ENCODE results near the gene SNRPD1. TPM values are rescaled to one million over a fixed set of nuclear protein-coding genes. Genes with fewer than 3 reads are reported as not detected.

Gene SNRPD1
- total and polyA plus RNA-seq, 2 donors (not counting 3 experiments of a cell fraction or from before 2014, with no cell fraction given) = 16.6 to 97.3 TPM

DNA sequence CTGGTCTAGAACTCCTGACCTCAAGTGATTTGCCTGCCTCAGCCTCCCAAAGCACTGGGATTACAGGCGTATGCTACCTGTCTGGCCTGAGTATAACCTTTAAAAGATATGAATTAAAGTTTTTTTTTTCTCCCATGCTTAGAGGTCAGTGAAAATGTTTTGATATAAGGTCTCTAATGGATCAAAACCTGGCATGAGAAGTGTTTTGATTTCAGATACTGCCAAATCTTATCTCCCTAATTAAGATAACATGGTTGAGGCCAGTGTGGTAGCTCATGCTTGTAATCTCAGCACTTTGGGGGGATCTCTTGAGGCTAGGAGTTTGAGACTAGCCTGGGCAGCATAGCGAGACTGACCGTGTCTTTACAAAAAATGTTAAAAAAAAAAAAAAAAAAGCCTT, 41.2 kb downstream of the SNRPD1 start:
- Histone ChIP-seq H3K9me1 (replicated peaks; ENCODE audit: control insufficient read depth, extremely low read depth, insufficient read depth, low read length) (no peaks in the 10 kb centered on the region), H3K27me3 (ENCODE audit: control insufficient read depth in 2 of 2, insufficient read depth in 2 of 2, low read length in 2 of 2) (no peaks in the 10 kb centered on the region), H3K79me2 (ENCODE audit: control insufficient read depth, insufficient read depth, low read length) (no peaks in the 10 kb centered on the region), H3K27ac (ENCODE audit: insufficient read depth, low read depth, low read length) (no peak overlapping the region), H3K4me3 (replicated peaks in 1 of 3; ENCODE audit: insufficient read depth in 1 of 3, low read depth in 1 of 3, low read length in 3 of 3) (no peak overlapping the region), H3K9ac (replicated peaks; ENCODE audit: extremely low read depth, insufficient read depth, low read length) (no peak overlapping the region), H3K4me1 (ENCODE audit: control insufficient read depth, extremely low read depth, insufficient read depth, low read length) (peaks cover 12% of the 10 kb centered on the region), H4K20me1 (replicated peaks; ENCODE audit: control insufficient read depth, extremely low read depth, insufficient read depth, low read length) (no peaks in the 10 kb centered on the region), H3K4me2 (ENCODE audit: insufficient read depth, low read length) (no peak overlapping the region), H2AFZ (ENCODE audit: low read depth, low read length) (no peak overlapping the region), H3K9me3 (replicated peaks; ENCODE audit: control insufficient read depth, insufficient read depth, low read length) (no peaks in the 10 kb centered on the region), H3K36me3 (ENCODE audit: control insufficient read depth in 2 of 2, extremely low read depth in 1 of 2, insufficient read depth in 2 of 2, low read length in 2 of 2) (no peaks in the 10 kb centered on the region)
- dilution Hi-C loops (cut with MboI; ENCODE audit: extremely low pct_ligation_motif_present, low sequenced_read_pairs) (no loop called here), intact Hi-C loops (cut with micrococcal nuclease) (no loop called here)
- no peak for TF ChIP-seq GATA2 (IDR thresholded peaks at IDR 0.05; ENCODE audit: insufficient read depth, insufficient read length, low read depth, low read length)
- TF ChIP-seq POLR2AphosphoS5 (IDR thresholded peaks at IDR 0.05; ENCODE audit: insufficient read depth, low read depth, low read length) = no peak
- no peak for TF ChIP-seq JUN (IDR thresholded peaks at IDR 0.05; ENCODE audit: borderline replicate concordance, insufficient read depth, insufficient read length, low read depth)
- no peak for TF ChIP-seq MYC (IDR thresholded peaks at IDR 0.05; ENCODE audit: low read depth, low read length)
- TF ChIP-seq, protein P1, sequence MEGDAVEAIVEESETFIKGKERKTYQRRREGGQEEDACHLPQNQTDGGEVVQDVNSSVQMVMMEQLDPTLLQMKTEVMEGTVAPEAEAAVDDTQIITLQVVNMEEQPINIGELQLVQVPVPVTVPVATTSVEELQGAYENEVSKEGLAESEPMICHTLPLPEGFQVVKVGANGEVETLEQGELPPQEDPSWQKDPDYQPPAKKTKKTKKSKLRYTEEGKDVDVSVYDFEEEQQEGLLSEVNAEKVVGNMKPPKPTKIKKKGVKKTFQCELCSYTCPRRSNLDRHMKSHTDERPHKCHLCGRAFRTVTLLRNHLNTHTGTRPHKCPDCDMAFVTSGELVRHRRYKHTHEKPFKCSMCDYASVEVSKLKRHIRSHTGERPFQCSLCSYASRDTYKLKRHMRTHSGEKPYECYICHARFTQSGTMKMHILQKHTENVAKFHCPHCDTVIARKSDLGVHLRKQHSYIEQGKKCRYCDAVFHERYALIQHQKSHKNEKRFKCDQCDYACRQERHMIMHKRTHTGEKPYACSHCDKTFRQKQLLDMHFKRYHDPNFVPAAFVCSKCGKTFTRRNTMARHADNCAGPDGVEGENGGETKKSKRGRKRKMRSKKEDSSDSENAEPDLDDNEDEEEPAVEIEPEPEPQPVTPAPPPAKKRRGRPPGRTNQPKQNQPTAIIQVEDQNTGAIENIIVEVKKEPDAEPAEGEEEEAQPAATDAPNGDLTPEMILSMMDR (IDR thresholded peaks at IDR 0.05; ENCODE audit: extremely low read depth in 1 of 2, insufficient read depth in 1 of 2, low read depth in 1 of 2, low read length in 2 of 2) = no peak
- TF ChIP-seq FOS (IDR thresholded peaks at IDR 0.05; ENCODE audit: borderline replicate concordance, insufficient read depth, low read length) = no peak
- TF ChIP-seq POLR2A (IDR thresholded peaks at IDR 0.05; ENCODE audit: low read depth, low read length) = no peak
- TF ChIP-seq, protein P2, sequence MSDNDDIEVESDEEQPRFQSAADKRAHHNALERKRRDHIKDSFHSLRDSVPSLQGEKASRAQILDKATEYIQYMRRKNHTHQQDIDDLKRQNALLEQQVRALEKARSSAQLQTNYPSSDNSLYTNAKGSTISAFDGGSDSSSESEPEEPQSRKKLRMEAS (IDR thresholded peaks at IDR 0.05; ENCODE audit: insufficient read depth, insufficient read length) = no peak
- TF ChIP-seq EZH2 (IDR thresholded peaks at IDR 0.05; ENCODE audit: borderline replicate concordance, low read depth, low read length, severe bottlenecking) = no peak
- no TSS peak for BruUV-seq (replicated peaks)
- POLR2A ChIA-PET = no interaction called here
- FAIRE-seq (no peak), DNase-seq (ENCODE audit: low read depth, low spot score) (no peak)
- CTCF ChIA-PET = no interaction called here

Data from endothelial cell of umbilical vein (primary cell).